B cell (primary cell): ENCODE results near the gene GNA15. TPM values are rescaled to one million over a fixed set of nuclear protein-coding genes. Genes with fewer than 3 reads are reported as not detected.

Experiments
- ATAC-seq: fragments of 200-7000 bp; cut with Tn5 transposase; one replicate; pipeline ENCODE4 v1.10.0; 2021; ENCODE audit warnings: low read depth, mild to moderate bottlenecking, moderate number of reproducible peaks, moderate library complexity
- CTCF ChIA-PET: fragments of 350-600 bp; sonication (Branson Sonifier 250); formaldehyde crosslinking; loops from one replicate; lab custom pipeline; 2021; ENCODE audit warnings: antibody characterized with exemption, inconsistent platforms; lab: Charles Lee
- POLR2A ChIA-PET: fragments of 350-600 bp; sonication (Branson Sonifier 250); formaldehyde crosslinking; loops from one replicate; lab custom pipeline; 2021; ENCODE audit warnings: antibody characterized with exemption; lab: Charles Lee
- DNase-seq: peaks from one replicate; pipeline ENCODE4 v3.0.0; 2013
- H2AFZ ChIP-seq: 2 replicates; pipeline ENCODE4 v1.6.1; 2012; ENCODE audit warnings: mild to moderate bottlenecking, low read depth, low read length; ENCODE audit not compliant: insufficient read depth, poor library complexity, severe bottlenecking
- H3K27ac ChIP-seq, 2 donors: 1 replicate in 1 of 2; 2 replicates in 1 of 2; pipeline ENCODE4 v1.5.1; 2012 to 2013; ENCODE audit warnings: low read length in 2 of 2, mild to moderate bottlenecking in 2 of 2, moderate library complexity in 1 of 2
- H3K27me3 ChIP-seq, 4 experiments: fragments of 200-600 bp in 1 of 4; sonication (generic) in 1 of 4; replicated peaks in 1 of 4; 1 replicate in 2 of 4; 2 replicates in 2 of 4; pipeline versions ENCODE4 v1.6.1 to v1.7.0; 2013 to 2016; ENCODE audit warnings: low read length in 3 of 4, mild to moderate bottlenecking in 2 of 4, mixed read lengths in 1 of 4, moderate library complexity in 1 of 4; ENCODE audit not compliant: insufficient read depth in 4 of 4, control insufficient read depth in 3 of 4; ENCODE audit errors: control extremely low read depth in 1 of 4
- H3K36me3 ChIP-seq, 2 experiments: replicated peaks in 1 of 2; 1 replicate in 1 of 2; 2 replicates in 1 of 2; pipeline versions ENCODE4 v1.6.1 to v1.7.1; 2013; ENCODE audit warnings: low read length in 1 of 2; ENCODE audit not compliant: insufficient read depth in 2 of 2, control insufficient read depth in 1 of 2; ENCODE audit errors: control extremely low read depth in 1 of 2, extremely low read depth in 1 of 2
- H3K4me1 ChIP-seq, 2 donors: fragments of 200-600 bp in 1 of 2; sonication (generic) in 1 of 2; 1 replicate in 1 of 2; 2 replicates in 1 of 2; pipeline versions ENCODE4 v1.5.1 to v1.6.1; 2013 to 2017; ENCODE audit warnings: low read length in 2 of 2; ENCODE audit not compliant: control insufficient read depth in 2 of 2, insufficient read depth in 2 of 2
- H3K4me2 ChIP-seq: replicated peaks from 2 replicates; pipeline ENCODE3; 2012; ENCODE audit warnings: mild to moderate bottlenecking, low read depth, low read length; ENCODE audit not compliant: poor library complexity, severe bottlenecking
- H3K4me3 ChIP-seq, 5 experiments: fragments of 200-600 bp in 1 of 5; sonication (generic) in 1 of 5; 1 replicate in 3 of 5; 2 replicates in 2 of 5; pipeline versions ENCODE4 v1.5.1 to v1.7.0; 2011 to 2016; ENCODE audit warnings: low read length in 4 of 5, mild to moderate bottlenecking in 4 of 5, low read depth in 2 of 5, control low read depth in 1 of 5, moderate library complexity in 1 of 5; ENCODE audit not compliant: insufficient read depth in 1 of 5; ENCODE audit errors: control extremely low read depth in 1 of 5, extremely low read depth in 1 of 5
- H3K79me2 ChIP-seq: fragments of 200-600 bp; sonication (generic); one replicate; pipeline ENCODE4 v1.6.0; 2016; ENCODE audit warnings: low read length; ENCODE audit not compliant: control insufficient read depth, insufficient read depth
- H3K9ac ChIP-seq: fragments of 200-600 bp; sonication (generic); 2 replicates; pipeline ENCODE4 v1.6.1; 2017; ENCODE audit warnings: mild to moderate bottlenecking, low read length, moderate library complexity
- H3K9me3 ChIP-seq, 3 donors: one replicate each; pipeline versions ENCODE4 v1.6.1 to v1.7.1; 2013; ENCODE audit warnings: low read length in 2 of 3; ENCODE audit not compliant: control insufficient read depth in 2 of 3, insufficient read depth in 1 of 3; ENCODE audit errors: control extremely low read depth in 1 of 3
- H4K20me1 ChIP-seq: 2 replicates; pipeline ENCODE4 v1.6.0; 2012; ENCODE audit warnings: mild to moderate bottlenecking, low read length; ENCODE audit not compliant: insufficient read depth, control insufficient read depth, poor library complexity, severe bottlenecking
- H3K27ac Mint-ChIP-seq: one replicate; pipeline ENCODE4 v1.8.0; 2021; ENCODE audit warnings: mixed read lengths
- H3K27me3 Mint-ChIP-seq: one replicate; pipeline ENCODE4 v1.8.0; 2021; ENCODE audit warnings: mixed read lengths
- H3K4me1 Mint-ChIP-seq: one replicate; pipeline ENCODE4 v1.8.0; 2021; ENCODE audit warnings: mixed read lengths
- H3K4me3 Mint-ChIP-seq: one replicate; pipeline ENCODE4 v1.8.0; 2021; ENCODE audit warnings: mixed read lengths
- H3K9me3 Mint-ChIP-seq: one replicate; pipeline ENCODE4 v1.8.0; 2022; ENCODE audit warnings: mixed read lengths; ENCODE audit not compliant: insufficient read depth
- EZH2 ChIP-seq: IDR thresholded peaks from 2 replicates; pipeline ENCODE4 v1.6.1; 2012; ENCODE audit warnings: borderline replicate concordance, low read depth, mild to moderate bottlenecking, moderate library complexity, low read length; ENCODE audit not compliant: insufficient read depth, poor library complexity, severe bottlenecking
- WGBS: methylation state at CpG from one replicate; pipeline ENCODE4 v1.1.5; 2013; ENCODE audit warnings: missing lambda C conversion rate; ENCODE audit not compliant: insufficient coverage; 5-methylcytosine and 5-hydroxymethylcytosine counted together
- intact Hi-C: fragments of 100-400 bp; cut with micrococcal nuclease; formaldehyde crosslinking; loops from one replicate; pipeline ENCODE4 v1.10.0; 2022
- polyA plus RNA-seq: library from polyadenylated mRNA; depleted of rRNA; stranded (reverse); fragments of >200 nt; gene quantifications from 2 replicates; pipeline ENCODE4 v1.2.3, GENCODE V29; 2012
- total RNA-seq, 2 donors: library from RNA; stranded (reverse); fragments of 120-200 nt in 1 of 2; gene quantifications; 1 replicate in 1 of 2; 2 replicates in 1 of 2; pipeline versions ENCODE4 v1.2.3 to v1.2.4, GENCODE V29; 2013 to 2022
- TF ChIP-seq, protein P1 (sequence below): fragments of 200-600 bp; IDR thresholded peaks from one replicate; pipeline ENCODE4 v1.8.0; 2022; ENCODE audit warnings: antibody characterized with exemption, mild to moderate bottlenecking

Gene GNA15
- total and polyA plus RNA-seq, 2 donors (not counting 1 experiment from before 2014, with no cell fraction given): 0.37 to 0.52 TPM

DNA sequence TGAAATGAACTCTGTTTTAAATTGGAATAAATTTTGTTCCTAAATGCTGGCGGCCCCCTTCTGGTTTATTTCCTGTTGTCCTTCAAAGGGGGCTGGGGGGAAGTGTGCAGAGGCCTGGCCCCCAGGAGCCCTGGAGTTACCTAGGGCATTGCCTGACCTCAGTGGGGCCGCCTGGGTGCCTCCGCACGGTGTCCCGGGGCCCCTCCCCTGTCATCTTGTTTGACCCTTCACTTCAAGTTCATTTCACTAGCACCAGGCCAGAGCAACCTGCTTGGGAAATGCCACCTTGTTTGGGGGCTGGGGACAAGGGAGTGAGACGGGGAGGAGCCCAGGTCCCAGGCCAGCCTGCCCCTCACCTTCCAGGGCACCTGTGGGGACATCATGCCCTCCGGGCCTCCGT is 11.9 kb upstream of the GNA15 start:
- WGBS: 24% methylated on average over 4 of the region's 8 CpGs
- Histone ChIP-seq H3K27ac (no peak overlapping the region), H3K9ac (no peak overlapping the region), H3K4me1 (peaks cover 8 to 10% of the 10 kb centered on the region in 2 donors), H3K27me3 (no peaks in the 10 kb centered on the region), H4K20me1 (no peaks in the 10 kb centered on the region), H3K36me3 (no peaks in the 10 kb centered on the region), H3K4me2 (no peak overlapping the region), H3K79me2 (no peaks in the 10 kb centered on the region), H3K9me3 (peaks cover 0 to 2% (median 0%) of the 10 kb centered on the region in 3 donors), H2AFZ (no peak overlapping the region), H3K4me3 (no peak overlapping the region)
- Mint-ChIP-seq H3K27ac (no peak overlapping the region), H3K27me3 (no peaks in the 10 kb centered on the region), H3K9me3 (no peaks in the 10 kb centered on the region), H3K4me3 (no peak overlapping the region), H3K4me1 (peaks cover 17% of the 10 kb centered on the region)
- ATAC-seq (no peak), DNase-seq (no peak)
- TF ChIP-seq EZH2: no peak
- TF ChIP-seq, protein P1, sequence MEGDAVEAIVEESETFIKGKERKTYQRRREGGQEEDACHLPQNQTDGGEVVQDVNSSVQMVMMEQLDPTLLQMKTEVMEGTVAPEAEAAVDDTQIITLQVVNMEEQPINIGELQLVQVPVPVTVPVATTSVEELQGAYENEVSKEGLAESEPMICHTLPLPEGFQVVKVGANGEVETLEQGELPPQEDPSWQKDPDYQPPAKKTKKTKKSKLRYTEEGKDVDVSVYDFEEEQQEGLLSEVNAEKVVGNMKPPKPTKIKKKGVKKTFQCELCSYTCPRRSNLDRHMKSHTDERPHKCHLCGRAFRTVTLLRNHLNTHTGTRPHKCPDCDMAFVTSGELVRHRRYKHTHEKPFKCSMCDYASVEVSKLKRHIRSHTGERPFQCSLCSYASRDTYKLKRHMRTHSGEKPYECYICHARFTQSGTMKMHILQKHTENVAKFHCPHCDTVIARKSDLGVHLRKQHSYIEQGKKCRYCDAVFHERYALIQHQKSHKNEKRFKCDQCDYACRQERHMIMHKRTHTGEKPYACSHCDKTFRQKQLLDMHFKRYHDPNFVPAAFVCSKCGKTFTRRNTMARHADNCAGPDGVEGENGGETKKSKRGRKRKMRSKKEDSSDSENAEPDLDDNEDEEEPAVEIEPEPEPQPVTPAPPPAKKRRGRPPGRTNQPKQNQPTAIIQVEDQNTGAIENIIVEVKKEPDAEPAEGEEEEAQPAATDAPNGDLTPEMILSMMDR: no peak
- POLR2A ChIA-PET: no interaction called here
- CTCF ChIA-PET: interaction anchor here (1.6 to 1.8 kb wide), 2 partner anchors 38 to 48 kb away, joined by 5 read pairs; no protein-coding TSS in a partner anchor
- intact Hi-C loops: no loop called here

DNA sequence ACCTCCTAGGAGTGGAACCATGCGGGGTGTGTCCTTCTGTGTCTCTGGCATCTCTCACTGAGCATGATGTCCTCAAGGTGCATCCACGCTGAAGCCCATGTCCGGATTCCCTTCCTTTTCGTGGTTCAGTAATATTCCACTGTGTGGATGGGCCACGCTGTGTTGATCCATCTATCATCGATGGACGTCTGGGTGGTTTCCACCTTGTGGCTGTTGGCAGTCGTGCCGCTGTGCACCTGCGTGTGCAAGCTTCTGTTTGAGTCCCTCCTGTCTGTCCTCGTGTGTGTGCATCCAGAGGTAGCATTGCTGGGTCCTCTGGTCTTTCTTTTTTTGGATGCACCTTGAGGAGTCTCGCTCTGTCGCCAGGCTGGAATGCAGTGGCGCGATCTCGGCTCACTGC is 11.2 kb upstream of the GNA15 start:
- H3K9ac ChIP-seq: no peak overlapping the region
- no peaks in the 10 kb centered on the region for H4K20me1 ChIP-seq
- ATAC-seq (no peak), DNase-seq (no peak)
- WGBS: 55% methylated on average over 13 of the region's 16 CpGs
- no peaks in the 10 kb centered on the region for H3K27me3 Mint-ChIP-seq
- TF ChIP-seq EZH2: no peak
- TF ChIP-seq, protein P1: no peak
- ChIA-PET POLR2A (no interaction called here), CTCF (interaction anchor here (1.2 to 2.8 kb wide), 7 partner anchors 16 to 237 kb away, joined by 3 to 14 read pairs (median 5); no protein-coding TSS in a partner anchor)
- peak overlapping the region; percentile 69 for H3K4me2 ChIP-seq
- H3K4me1 Mint-ChIP-seq: peaks cover 21% of the 10 kb centered on the region
- H3K36me3 ChIP-seq: no peaks in the 10 kb centered on the region
- no peaks in the 10 kb centered on the region for H3K27me3 ChIP-seq
- peaks cover 0 to 2% (median 0%) of the 10 kb centered on the region in 3 donors for H3K9me3 ChIP-seq
- H3K27ac ChIP-seq: no peak overlapping the region
- peaks cover 8 to 10% of the 10 kb centered on the region in 2 donors for H3K4me1 ChIP-seq
- H2AFZ ChIP-seq: no peak overlapping the region
- H3K27ac Mint-ChIP-seq: peak overlapping the region; percentile 41
- no peaks in the 10 kb centered on the region for H3K79me2 ChIP-seq
- H3K4me3 ChIP-seq: no peak overlapping the region
- H3K9me3 Mint-ChIP-seq: no peaks in the 10 kb centered on the region
- no peak overlapping the region for H3K4me3 Mint-ChIP-seq
- intact Hi-C loops: no loop called here
